ENCODE measurements around the gene GPR37L1.

GRCh38 chr1:202162047-202162417 is 39.3 kb downstream of the GPR37L1 start:
- no peak for TF ChIP-seq USF1 (IDR thresholded peaks at IDR 0.05)
- TF ChIP-seq TAF1 (IDR thresholded peaks at IDR 0.05; ENCODE audit: low read depth), result no peak
- TF ChIP-seq, protein P1, sequence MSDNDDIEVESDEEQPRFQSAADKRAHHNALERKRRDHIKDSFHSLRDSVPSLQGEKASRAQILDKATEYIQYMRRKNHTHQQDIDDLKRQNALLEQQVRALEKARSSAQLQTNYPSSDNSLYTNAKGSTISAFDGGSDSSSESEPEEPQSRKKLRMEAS (IDR thresholded peaks at IDR 0.05), result no peak
- no peak for TF ChIP-seq FOXM1 (IDR thresholded peaks at IDR 0.05; ENCODE audit: borderline replicate concordance, low read depth)
- TF ChIP-seq YY1 (IDR thresholded peaks at IDR 0.05; ENCODE audit: low read depth), result no peak
- TF ChIP-seq EP300 (IDR thresholded peaks at IDR 0.05; ENCODE audit: borderline replicate concordance), result no peak
- TF ChIP-seq, protein P2, sequence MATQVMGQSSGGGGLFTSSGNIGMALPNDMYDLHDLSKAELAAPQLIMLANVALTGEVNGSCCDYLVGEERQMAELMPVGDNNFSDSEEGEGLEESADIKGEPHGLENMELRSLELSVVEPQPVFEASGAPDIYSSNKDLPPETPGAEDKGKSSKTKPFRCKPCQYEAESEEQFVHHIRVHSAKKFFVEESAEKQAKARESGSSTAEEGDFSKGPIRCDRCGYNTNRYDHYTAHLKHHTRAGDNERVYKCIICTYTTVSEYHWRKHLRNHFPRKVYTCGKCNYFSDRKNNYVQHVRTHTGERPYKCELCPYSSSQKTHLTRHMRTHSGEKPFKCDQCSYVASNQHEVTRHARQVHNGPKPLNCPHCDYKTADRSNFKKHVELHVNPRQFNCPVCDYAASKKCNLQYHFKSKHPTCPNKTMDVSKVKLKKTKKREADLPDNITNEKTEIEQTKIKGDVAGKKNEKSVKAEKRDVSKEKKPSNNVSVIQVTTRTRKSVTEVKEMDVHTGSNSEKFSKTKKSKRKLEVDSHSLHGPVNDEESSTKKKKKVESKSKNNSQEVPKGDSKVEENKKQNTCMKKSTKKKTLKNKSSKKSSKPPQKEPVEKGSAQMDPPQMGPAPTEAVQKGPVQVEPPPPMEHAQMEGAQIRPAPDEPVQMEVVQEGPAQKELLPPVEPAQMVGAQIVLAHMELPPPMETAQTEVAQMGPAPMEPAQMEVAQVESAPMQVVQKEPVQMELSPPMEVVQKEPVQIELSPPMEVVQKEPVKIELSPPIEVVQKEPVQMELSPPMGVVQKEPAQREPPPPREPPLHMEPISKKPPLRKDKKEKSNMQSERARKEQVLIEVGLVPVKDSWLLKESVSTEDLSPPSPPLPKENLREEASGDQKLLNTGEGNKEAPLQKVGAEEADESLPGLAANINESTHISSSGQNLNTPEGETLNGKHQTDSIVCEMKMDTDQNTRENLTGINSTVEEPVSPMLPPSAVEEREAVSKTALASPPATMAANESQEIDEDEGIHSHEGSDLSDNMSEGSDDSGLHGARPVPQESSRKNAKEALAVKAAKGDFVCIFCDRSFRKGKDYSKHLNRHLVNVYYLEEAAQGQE (IDR thresholded peaks at IDR 0.05; ENCODE audit: low read depth), result no peak
- TF ChIP-seq TCF12 (IDR thresholded peaks at IDR 0.05; ENCODE audit: low read depth), result no peak
- no peak for TF ChIP-seq CEBPB (IDR thresholded peaks at IDR 0.05)
- no peak for TF ChIP-seq RAD21 (IDR thresholded peaks at IDR 0.05; ENCODE audit: low read depth)
- TF ChIP-seq EGR1 (IDR thresholded peaks at IDR 0.05), result no peak
- TF ChIP-seq ZBTB7A (IDR thresholded peaks at IDR 0.05; ENCODE audit: low read depth), result no peak
- TF ChIP-seq TEAD4 (IDR thresholded peaks at IDR 0.05), result no peak
